T-helper 2 cell (primary cell): ENCODE measurements around the gene HERC3.

ENCODE experiments used
- DNase-seq, 5 experiments: peaks; one replicate each; pipeline versions ENCODE4 v3.0.0 to v3.0.0-alpha.2; 2012 to 2022

Gene HERC3

GRCh38 chr4:88609387-88609786, 17.1 kb downstream of the HERC3 start:
- DNase-seq, result no peak

DNA sequence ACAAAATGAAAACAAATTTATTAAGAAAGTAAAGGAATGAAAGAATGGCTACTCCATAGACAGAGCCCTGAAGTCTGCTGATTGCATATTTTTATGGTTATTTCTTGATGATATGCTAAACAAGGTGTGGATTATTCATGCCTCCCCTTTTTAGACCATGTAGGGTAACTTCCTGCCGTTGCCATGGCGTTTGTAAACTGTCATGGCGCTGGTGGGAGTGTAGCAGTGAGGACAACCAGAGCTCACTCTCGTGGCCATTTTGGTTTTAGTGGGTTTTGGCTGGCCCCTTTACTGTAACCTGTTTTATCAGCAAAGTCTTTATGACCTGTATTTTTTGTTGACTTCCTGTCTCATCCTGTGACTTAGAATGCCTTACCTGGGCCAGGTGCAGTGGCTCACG, 17.5 kb downstream of the HERC3 start:
- DNase-seq, result peak in 1 of 5 experiments; percentile 33

- no peak for DNase-seq
Observed at GRCh38 chr4:88610771-88611170, 18.5 kb downstream of the HERC3 start.

- DNase-seq, result peak in 3 of 5 experiments; percentile 26 to 88 (median 59)
Observed at GRCh38 chr4:88613417-88613875, 21.2 kb downstream of the HERC3 start.

DNA sequence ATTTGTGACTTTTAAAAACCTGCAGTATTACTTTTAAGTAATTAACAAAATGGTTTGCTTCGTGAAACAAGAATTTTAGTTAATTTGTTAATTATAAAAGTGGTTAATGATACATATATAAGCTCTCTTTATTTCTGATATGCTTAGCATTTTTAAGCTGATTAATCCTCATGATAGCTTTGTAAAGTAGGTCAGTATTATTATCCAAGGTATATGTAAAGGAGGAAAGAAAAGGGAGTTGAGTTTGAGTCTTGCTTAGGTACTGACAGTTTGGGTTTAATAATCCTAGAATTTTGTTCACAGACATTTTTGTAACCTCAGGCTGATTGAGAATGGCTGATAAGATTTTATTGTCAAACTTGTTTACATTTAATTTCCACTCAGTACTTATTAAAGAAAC, 21.8 kb downstream of the HERC3 start:
- no peak for DNase-seq

- no peak for DNase-seq
Observed at GRCh38 chr4:88616275-88617150, 24.2 kb downstream of the HERC3 start.

DNA sequence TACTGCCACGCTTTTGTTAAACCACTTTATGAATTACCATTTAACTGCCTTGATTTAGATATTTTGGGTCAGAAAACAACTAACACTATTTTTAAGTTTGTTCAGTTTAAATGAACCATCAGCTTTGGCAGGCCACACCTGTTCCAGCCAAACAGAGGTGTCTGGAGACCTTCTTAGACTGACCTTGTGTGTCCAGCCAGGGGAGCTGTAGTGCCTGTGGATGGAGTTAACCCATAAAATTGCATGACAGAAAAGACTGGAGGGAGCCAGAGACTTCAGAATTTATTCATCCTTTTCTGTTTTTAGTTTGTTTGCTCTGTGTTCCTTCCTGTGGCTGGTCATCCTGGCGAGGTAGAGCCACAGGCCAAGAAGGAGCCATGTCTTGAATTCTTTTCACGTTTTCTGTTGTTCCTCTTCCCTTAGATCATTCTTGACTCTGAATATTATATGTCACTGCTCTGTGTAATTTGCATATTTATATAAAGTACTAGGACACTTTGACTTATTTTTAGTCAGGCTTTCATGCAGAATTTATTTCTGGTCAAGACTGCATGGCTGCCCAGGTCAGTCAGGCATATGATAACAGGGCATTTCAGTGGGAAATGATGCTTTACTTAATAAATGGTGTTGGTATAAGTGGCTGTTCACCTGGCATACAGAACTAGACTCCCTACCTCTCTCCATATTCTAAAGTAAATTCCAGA, 26.7 kb downstream of the HERC3 start:
- DNase-seq, result no peak

DNA sequence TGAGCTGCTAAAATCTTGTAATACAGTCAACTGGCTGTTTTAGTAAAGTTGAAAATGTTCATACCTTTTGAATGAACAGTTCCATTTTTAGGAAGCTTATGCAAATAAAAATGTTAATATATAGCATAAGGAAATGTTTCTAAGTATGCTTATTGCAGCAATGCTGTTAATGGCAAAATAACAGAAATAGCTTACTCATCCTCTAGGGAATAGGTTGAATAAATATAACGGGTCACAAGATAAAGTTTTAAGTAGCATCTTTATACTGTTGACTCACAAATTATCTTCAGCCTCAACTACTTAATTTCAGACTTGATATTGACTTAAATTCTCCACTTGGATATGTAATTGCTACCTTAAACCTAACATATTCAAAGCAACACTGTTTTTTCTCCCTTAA, 27.7 kb downstream of the HERC3 start:
- DNase-seq, result no peak

DNA sequence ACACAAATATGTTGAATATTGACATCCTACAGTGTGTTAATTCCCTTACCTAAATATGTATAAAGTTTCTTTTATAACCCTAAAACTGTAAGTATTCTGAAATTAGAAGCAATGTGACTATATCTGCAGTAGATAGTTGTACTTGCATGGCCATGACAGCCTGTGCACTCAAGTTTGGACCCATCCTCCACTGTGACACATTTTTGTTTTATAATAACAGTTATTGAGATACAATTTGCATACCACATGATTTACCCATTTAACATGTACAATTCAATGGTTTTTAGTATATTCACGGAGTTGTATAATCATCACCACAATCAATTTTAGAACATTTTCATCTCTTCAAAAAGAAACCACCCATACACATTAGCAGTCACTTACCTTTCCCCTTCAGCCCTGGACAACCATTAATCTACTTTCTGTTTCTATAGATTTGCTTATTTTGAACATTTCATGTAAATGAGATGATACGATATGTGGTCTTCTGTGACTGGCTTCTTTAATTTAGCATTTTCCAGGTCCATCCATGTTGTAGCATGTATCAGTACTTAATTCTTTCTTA, 29.6 kb downstream of the HERC3 start:
- DNase-seq, result no peak

DNA sequence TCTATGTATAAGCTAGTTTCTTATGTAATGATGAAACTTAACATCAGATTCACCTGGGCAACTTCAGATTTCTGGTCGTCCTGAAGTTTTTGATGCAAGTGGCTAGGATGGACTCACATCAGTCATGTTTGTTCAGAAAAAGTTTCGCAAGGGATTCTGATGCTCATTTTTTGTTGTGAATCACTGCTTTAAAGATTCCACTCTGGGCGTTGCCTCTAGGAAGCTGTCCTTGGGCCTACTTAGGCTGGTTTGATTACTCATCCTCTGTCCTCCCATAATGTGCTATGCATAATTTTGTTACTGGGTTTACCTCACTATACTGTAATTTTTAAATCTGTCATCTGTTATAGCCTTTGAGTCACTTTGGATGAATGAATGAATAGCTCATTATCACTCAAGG, 30.8 kb downstream of the HERC3 start:
- no peak for DNase-seq

GRCh38 chr4:88628746-88629145, 36.5 kb downstream of the HERC3 start:
- DNase-seq, result no peak

- no peak for DNase-seq
Observed at GRCh38 chr4:88629826-88630225, 37.5 kb downstream of the HERC3 start.

DNA sequence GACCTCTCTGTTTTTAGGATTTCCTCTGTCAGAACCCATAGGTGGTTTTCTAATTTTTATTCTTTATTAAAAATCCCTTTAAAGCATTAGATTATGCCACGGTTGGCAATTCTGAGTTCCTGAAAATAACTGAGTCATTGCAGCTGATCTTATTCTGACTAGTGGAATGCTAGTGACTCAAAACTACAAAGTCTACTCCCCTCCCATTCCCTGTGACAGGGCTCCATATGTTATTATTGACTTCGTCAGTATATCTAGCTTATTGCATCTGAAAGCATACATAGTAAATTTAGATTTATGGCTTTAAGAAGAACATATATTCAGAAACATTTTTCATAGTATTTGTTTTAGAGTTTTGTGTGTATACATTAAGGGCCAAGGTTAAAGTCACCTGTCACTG, 38.5 kb downstream of the HERC3 start:
- DNase-seq, result no peak

DNA sequence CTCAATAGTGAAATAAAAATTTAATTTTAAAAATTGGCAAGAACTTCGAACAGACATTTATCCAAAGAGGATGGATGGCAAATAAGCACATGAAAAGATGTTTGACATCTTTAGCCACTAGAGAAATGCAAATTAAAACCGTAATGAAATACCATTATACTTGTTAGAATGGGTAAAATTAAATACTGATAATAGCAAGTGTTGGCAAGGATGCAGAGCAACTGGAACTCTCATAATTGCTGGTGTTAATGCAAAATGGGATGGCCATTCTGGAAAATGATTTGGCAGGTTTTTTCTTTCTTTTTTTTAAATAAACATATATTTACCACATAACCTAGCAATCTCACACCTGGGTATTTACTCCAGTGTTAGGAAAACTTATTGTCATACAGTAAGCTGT, 51.7 kb downstream of the HERC3 start:
- DNase-seq, result no peak

DNA sequence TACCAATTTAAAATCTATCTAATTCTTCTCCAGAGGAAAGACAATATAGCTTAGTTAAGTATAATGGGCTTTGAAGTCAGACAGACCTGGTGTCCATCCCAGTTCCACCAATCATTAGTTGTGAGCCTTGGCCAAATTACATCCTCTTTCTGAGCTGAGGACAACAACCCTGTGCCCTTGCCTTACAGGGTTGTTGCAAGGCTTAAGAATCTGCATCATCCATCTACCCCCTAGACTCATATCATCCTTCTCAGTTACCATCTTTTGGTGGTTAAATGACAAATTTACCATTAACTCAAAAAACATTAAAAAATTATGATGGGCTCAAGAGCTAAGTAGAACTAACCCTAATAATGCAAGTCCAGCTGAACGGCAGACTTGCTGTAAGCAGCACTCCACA, 53.7 kb downstream of the HERC3 start:
- no peak for DNase-seq

DNA sequence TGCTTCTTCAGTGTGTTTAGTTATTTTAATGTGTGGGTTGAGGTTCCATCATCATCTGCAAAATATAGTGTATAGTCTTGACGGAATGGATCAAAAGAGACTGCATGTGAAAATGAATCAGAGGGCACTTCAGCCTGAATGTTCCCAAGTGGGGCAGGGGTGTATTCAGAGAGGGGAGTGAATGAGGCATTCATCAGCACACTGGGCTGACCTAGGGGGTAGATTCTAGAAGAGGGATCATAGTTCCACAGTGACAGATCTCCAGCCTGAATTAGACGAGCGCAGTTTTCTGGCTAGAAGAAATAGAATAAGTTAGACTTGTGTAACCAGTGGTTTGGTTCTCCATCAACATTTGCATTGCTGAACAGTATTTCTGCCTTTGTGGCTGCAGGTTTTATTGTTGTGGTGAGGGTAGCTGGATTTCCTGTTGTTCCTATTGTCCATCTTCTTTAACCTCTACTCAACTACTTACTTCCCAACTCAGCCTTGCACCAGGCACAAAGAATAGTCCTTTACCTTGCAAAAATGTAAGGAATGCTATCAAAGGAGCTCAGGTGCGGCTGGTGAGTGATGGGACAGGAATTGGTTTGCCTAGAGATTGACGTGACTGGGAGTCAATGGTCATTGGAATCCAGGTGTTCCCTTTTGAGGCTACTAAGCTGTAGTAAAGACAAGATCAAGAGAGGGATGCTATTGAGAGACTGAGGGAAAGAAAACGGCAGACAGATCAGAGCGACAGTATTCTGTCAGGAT, 54.4 kb downstream of the HERC3 start:
- DNase-seq, result no peak

DNA sequence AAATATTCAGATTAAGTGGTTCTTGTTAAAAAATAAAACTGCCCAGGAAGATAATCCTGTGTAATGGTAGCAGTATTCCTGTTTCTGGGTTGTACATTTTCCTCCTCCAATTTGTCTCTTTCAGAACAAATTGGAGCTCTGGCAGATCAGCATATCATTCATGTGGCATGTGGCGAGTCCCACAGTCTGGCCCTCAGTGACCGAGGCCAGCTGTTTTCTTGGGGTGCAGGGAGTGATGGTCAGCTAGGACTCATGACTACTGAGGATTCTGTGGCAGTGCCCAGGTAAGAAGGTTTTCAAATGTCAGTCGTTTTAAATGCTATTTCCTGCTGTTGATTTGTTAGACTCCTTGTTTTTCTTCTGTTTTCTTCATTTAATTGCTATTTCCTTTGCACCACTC, 57.4 kb downstream of the HERC3 start:
- DNase-seq, result no peak

DNA sequence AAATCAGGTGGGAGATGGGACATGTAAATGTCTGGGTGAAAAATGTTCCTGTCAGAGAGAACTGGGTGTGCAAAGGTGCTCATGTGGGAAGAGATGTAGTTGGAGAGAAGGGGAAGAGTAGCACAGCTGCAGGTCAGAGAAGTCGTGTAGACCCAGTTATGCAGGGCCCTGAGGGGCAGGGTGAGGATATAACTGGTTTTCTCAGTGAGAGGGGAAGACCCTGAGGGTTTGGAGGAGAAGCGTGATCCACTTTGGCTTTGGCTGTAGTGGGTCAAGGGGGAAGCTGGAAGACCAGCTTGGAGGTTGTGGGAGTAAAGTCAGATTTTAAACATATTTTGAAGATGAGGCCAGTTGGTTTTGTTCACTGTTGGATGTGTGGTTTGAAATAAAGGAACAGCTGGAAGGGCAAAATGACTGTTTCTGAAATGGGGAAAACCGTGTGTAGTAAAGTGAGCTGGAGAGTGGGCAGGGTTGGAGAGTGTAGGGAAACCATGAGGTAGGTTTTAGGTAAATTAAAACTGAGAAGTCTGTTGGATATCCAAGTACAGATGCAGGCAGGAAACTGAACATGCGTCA, 61.2 kb downstream of the HERC3 start:
- no peak for DNase-seq

- no peak for DNase-seq
Observed at GRCh38 chr4:88655226-88655625, 62.9 kb downstream of the HERC3 start.

DNA sequence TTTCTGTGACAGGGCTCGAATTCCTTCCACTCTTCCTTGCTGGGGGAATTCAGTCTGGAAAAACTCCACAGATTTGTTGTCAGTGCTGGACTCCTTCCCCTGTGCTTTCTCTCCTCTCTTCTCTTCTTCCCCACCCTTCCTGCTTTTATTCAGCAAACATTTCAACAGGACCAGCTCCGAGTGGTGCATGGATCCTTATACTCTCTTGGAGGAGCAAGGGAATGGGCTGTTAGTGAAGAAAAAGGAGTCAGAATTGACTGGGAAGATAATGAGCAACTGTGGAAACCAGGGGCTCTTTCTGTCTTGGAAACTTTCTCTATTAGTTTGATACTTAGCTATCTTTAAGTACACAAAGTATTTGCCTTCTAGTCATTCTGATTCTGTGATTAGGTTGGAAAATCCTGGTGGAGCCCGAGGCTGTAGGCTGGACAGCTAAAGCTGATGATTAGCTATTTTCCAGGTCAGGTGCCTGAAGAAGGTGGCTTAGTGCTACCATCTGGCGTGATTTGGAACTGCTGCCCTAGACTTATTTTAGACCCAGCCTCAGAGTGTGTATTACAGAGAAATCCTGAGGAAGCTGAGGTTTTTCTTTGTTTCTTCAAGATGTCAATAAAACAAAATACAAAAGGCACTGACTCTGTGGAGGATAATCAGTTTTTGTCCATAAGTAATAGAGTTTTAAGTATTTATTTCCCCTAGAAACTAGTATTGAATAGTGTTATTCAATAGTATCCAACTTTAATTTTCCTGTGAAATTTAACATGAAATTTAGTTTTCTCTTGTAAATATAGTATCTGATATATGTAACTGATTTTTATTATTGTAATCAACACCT, 67.0 kb downstream of the HERC3 start:
- DNase-seq, result peak in 2 of 5 experiments; percentile 14 to 53

GRCh38 chr4:88659890-88660208, 67.6 kb downstream of the HERC3 start:
- no peak for DNase-seq
